Breast epithelium (tissue), 4 donors: ENCODE measurements around the gene HEATR3. TPM values are rescaled to one million over a fixed set of nuclear protein-coding genes. Genes with fewer than 3 reads are reported as not detected.

Experiments used
- DNase-seq, 2 donors: peaks; one replicate each; pipeline ENCODE4 v3.0.0-alpha.2; 2019; ENCODE audit warnings: low spot score in 2 of 2
- H3K27ac ChIP-seq, 2 donors: fragments of 200-600 bp; sonication (generic) in 1 of 2; one replicate each; pipeline ENCODE4 v1.5.1; 2016 to 2019; ENCODE audit warnings: mild to moderate bottlenecking in 1 of 2
- H3K27me3 ChIP-seq, 2 donors: fragments of 200-600 bp; sonication (generic) in 1 of 2; one replicate each; pipeline versions ENCODE4 v1.5.1 to v1.6.0; 2017 to 2019; ENCODE audit warnings: control low read depth in 1 of 2, mild to moderate bottlenecking in 1 of 2
- H3K36me3 ChIP-seq: fragments of 200-600 bp; one replicate; pipeline ENCODE4 v1.5.1; 2019
- H3K4me1 ChIP-seq, 2 donors: fragments of 200-600 bp; sonication (generic); one replicate each; pipeline ENCODE4 v1.5.1; 2016 to 2019; ENCODE audit warnings: control low read depth in 1 of 2
- H3K4me3 ChIP-seq, 3 donors: fragments of 200-600 bp; sonication (generic); 1 replicate in 2 of 3; 2 replicates in 1 of 3; pipeline ENCODE4 v1.5.1; 2016 to 2019; ENCODE audit warnings: mild to moderate bottlenecking in 3 of 3, moderate library complexity in 2 of 3
- H3K9me3 ChIP-seq, 2 donors: fragments of 200-600 bp; sonication (generic) in 1 of 2; one replicate each; pipeline ENCODE4 v1.5.1; 2016 to 2019; ENCODE audit warnings: control low read depth in 1 of 2
- CTCF ChIP-seq, 3 donors: fragments of 450-650 bp; IDR thresholded peaks; one replicate each; pipeline ENCODE4 v1.5.1; 2016 to 2017; ENCODE audit warnings: antibody characterized with exemption in 3 of 3, mild to moderate bottlenecking in 3 of 3, moderate library complexity in 3 of 3
- POLR2A ChIP-seq: fragments of 450-650 bp; IDR thresholded peaks from one replicate; pipeline ENCODE4 v1.6.1; 2016; ENCODE audit warnings: antibody characterized with exemption, mild to moderate bottlenecking, moderate library complexity
- POLR2AphosphoS5 ChIP-seq, 3 donors: sonication (generic); formaldehyde crosslinking; IDR thresholded peaks; one replicate each; pipeline ENCODE4 v1.6.1; 2017; ENCODE audit warnings: antibody characterized with exemption in 3 of 3
- intact Hi-C: fragments of 100-400 bp; cut with DNase I; formaldehyde crosslinking; loops from one replicate; pipeline ENCODE4 v1.15.1; 2023; ENCODE audit warnings: low total_unique reads
- total RNA-seq, 3 donors: library from RNA; depleted of rRNA; stranded (reverse); fragments of >200 nt; gene quantifications; one replicate each; pipeline ENCODE4 v1.1.0, GENCODE V29; 2016

Gene HEATR3
- total RNA-seq, 3 donors from 2014 or later: 16.6 to 31.1 (median 18.4) TPM

- Histone ChIP-seq H3K9me3 (peaks cover under 1 to 2% of the 10 kb centered on the region in 2 donors), H3K4me1 (no peaks in the 10 kb centered on the region), H3K27ac (no peak overlapping the region), H3K27me3 (no peaks in the 10 kb centered on the region), H3K36me3 (no peaks in the 10 kb centered on the region), H3K4me3 (no peak overlapping the region)
- intact Hi-C loops: no loop called here
- TF ChIP-seq POLR2A (no peak), POLR2AphosphoS5 (IDR thresholded peaks at IDR 0.05) (no peak), CTCF (IDR thresholded peaks at IDR 0.05) (no peak)
- DNase-seq: no peak
Measured at GRCh38 chr16:50050802-50051201, 15.0 kb upstream of the HEATR3 start.

GRCh38 chr16:50056226-50056625 is 9.5 kb upstream of the HEATR3 start:
- no peak for DNase-seq
- no peaks in the 10 kb centered on the region for H3K27me3 ChIP-seq

GRCh38 chr16:50058091-50058771 is 7.5 kb upstream of the HEATR3 start:
- Histone ChIP-seq H3K4me3 (no peak overlapping the region), H3K36me3 (no peaks in the 10 kb centered on the region), H3K27ac (no peak overlapping the region), H3K9me3 (peaks cover 10 to 12% of the 10 kb centered on the region in 2 donors), H3K27me3 (no peaks in the 10 kb centered on the region), H3K4me1 (no peaks in the 10 kb centered on the region)
- DNase-seq: no peak
- no peak for TF ChIP-seq CTCF (IDR thresholded peaks at IDR 0.05)
- TF ChIP-seq POLR2A: no peak
- no peak for TF ChIP-seq POLR2AphosphoS5 (IDR thresholded peaks at IDR 0.05)
- intact Hi-C loops: no loop called here

More at GRCh38 chr16:50056226-50056625, 9.5 kb upstream of the HEATR3 start:
- TF ChIP-seq POLR2AphosphoS5 (IDR thresholded peaks at IDR 0.05) (no peak), CTCF (IDR thresholded peaks at IDR 0.05) (no peak), POLR2A (no peak)
- Histone ChIP-seq H3K4me3 (no peak overlapping the region), H3K36me3 (no peaks in the 10 kb centered on the region), H3K4me1 (no peaks in the 10 kb centered on the region), H3K9me3 (peaks cover 10 to 12% of the 10 kb centered on the region in 2 donors), H3K27ac (no peak overlapping the region)
- intact Hi-C loops: no loop called here

- Histone ChIP-seq H3K36me3 (no peaks in the 10 kb centered on the region), H3K27me3 (no peaks in the 10 kb centered on the region), H3K4me1 (no peaks in the 10 kb centered on the region), H3K27ac (no peak overlapping the region), H3K4me3 (no peak overlapping the region), H3K9me3 (peaks cover 10 to 12% of the 10 kb centered on the region in 2 donors)
- no peak for DNase-seq
- TF ChIP-seq POLR2AphosphoS5 (IDR thresholded peaks at IDR 0.05): no peak
- TF ChIP-seq POLR2A: no peak
- TF ChIP-seq CTCF (IDR thresholded peaks at IDR 0.05): no peak
- intact Hi-C loops: no loop called here
Measured at GRCh38 chr16:50059111-50059510, 6.7 kb upstream of the HEATR3 start.

- TF ChIP-seq CTCF (IDR thresholded peaks at IDR 0.05) (no peak), POLR2A (no peak), POLR2AphosphoS5 (IDR thresholded peaks at IDR 0.05) (no peak)
- Histone ChIP-seq H3K27me3 (no peaks in the 10 kb centered on the region), H3K36me3 (no peaks in the 10 kb centered on the region), H3K27ac (no peak overlapping the region), H3K9me3 (peaks cover 10 to 12% of the 10 kb centered on the region in 2 donors), H3K4me1 (no peaks in the 10 kb centered on the region), H3K4me3 (no peak overlapping the region)
- no peak for DNase-seq
- intact Hi-C loops: no loop called here
Measured at GRCh38 chr16:50059669-50060068, 6.1 kb upstream of the HEATR3 start.
